ENCODE data around the gene CFAP46.

CFAP46 gene

GRCh38 chr10:132980426-132981172, 38.2 kb upstream of the CFAP46 start:
- ChIA-PET POLR2A (no interaction called here), CTCF (no interaction called here)
- no peak for DNase-seq (ENCODE audit: extremely low spot score)
- no peak for TF ChIP-seq ZNF384 (IDR thresholded peaks at IDR 0.05)
- no peak for TF ChIP-seq FOXK2 (IDR thresholded peaks at IDR 0.05)
- TF ChIP-seq LEF1 (IDR thresholded peaks at IDR 0.05; ENCODE audit: borderline replicate concordance), result no peak
- no peak for TF ChIP-seq NFRKB (IDR thresholded peaks at IDR 0.05)
- no peak for TF ChIP-seq L3MBTL2 (conservative IDR thresholded peaks at IDR 0.05)
- TF ChIP-seq ELF4 (IDR thresholded peaks at IDR 0.05), result no peak
- TF ChIP-seq HDGF (IDR thresholded peaks at IDR 0.05; ENCODE audit: borderline replicate concordance), result no peak
- TF ChIP-seq, protein P1, sequence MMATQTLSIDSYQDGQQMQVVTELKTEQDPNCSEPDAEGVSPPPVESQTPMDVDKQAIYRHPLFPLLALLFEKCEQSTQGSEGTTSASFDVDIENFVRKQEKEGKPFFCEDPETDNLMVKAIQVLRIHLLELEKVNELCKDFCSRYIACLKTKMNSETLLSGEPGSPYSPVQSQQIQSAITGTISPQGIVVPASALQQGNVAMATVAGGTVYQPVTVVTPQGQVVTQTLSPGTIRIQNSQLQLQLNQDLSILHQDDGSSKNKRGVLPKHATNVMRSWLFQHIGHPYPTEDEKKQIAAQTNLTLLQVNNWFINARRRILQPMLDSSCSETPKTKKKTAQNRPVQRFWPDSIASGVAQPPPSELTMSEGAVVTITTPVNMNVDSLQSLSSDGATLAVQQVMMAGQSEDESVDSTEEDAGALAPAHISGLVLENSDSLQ (IDR thresholded peaks at IDR 0.05), result no peak
- TF ChIP-seq FOXM1 (IDR thresholded peaks at IDR 0.05; ENCODE audit: borderline replicate concordance), result no peak
- TF ChIP-seq BHLHE40 (IDR thresholded peaks at IDR 0.05; ENCODE audit: borderline replicate concordance), result no peak
- no peak for TF ChIP-seq ARNT (IDR thresholded peaks at IDR 0.05)
- no peak for TF ChIP-seq CTBP1 (IDR thresholded peaks at IDR 0.05; ENCODE audit: borderline replicate concordance)

GRCh38 chr10:132979491-132980425, 37.4 kb upstream of the CFAP46 start:
- TF ChIP-seq ELF4 (IDR thresholded peaks at IDR 0.05) (no peak), FOXA1 (IDR thresholded peaks at IDR 0.05) (no peak), L3MBTL2 (conservative IDR thresholded peaks at IDR 0.05) (no peak), CTBP1 (IDR thresholded peaks at IDR 0.05; ENCODE audit: borderline replicate concordance) (no peak), FOXK2 (IDR thresholded peaks at IDR 0.05) (no peak), HDGF (IDR thresholded peaks at IDR 0.05; ENCODE audit: borderline replicate concordance) (no peak)
- DNase-seq (ENCODE audit: extremely low spot score), result no peak
- POLR2A ChIA-PET, result no interaction called here
- CTCF ChIA-PET, result no interaction called here

- CTCF ChIA-PET, result no interaction called here
- POLR2A ChIA-PET, result no interaction called here
- DNase-seq (ENCODE audit: extremely low spot score), result no peak
- TF ChIP-seq ELF4 (IDR thresholded peaks at IDR 0.05), result no peak
- TF ChIP-seq, protein P1 (IDR thresholded peaks at IDR 0.05), result no peak
- TF ChIP-seq ZNF384 (IDR thresholded peaks at IDR 0.05), result no peak
- no peak for TF ChIP-seq TARDBP (IDR thresholded peaks at IDR 0.05)
- no peak for TF ChIP-seq LEF1 (IDR thresholded peaks at IDR 0.05; ENCODE audit: borderline replicate concordance)
- TF ChIP-seq ARNT (IDR thresholded peaks at IDR 0.05), result no peak
- TF ChIP-seq SUZ12 (IDR thresholded peaks at IDR 0.05), result no peak
- no peak for TF ChIP-seq BHLHE40 (IDR thresholded peaks at IDR 0.05; ENCODE audit: borderline replicate concordance)
- TF ChIP-seq NFRKB (IDR thresholded peaks at IDR 0.05), result no peak
- no peak for TF ChIP-seq CTBP1 (IDR thresholded peaks at IDR 0.05; ENCODE audit: borderline replicate concordance)
- TF ChIP-seq HDGF (IDR thresholded peaks at IDR 0.05; ENCODE audit: borderline replicate concordance), result no peak
Observed at GRCh38 chr10:132978542-132978941, 36.2 kb upstream of the CFAP46 start.

DNA sequence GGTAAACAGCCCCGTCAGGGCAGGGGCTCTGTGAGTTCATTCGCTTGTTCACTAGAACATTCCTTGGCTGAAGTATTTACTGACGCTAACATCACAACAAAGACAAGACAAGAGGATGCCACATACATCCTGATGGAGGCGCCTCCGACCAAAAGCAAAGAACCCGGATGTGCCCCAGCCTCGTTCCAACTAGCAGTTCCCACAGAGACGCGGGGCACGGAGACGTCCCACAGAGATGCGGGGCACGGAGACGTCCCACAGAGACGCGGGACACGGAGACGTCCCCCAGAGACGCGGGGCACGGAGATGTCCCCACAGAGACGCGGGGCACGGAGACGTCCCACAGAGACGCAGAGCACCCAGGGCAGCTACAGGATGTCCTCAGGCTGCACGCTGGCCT, 35.4 kb upstream of the CFAP46 start:
- POLR2A ChIA-PET, result no interaction called here
- TF ChIP-seq ARNT (IDR thresholded peaks at IDR 0.05), result no peak
- no peak for TF ChIP-seq ZNF384 (IDR thresholded peaks at IDR 0.05)
- TF ChIP-seq FOXM1 (IDR thresholded peaks at IDR 0.05; ENCODE audit: borderline replicate concordance), result no peak
- no peak for TF ChIP-seq FOXA1 (IDR thresholded peaks at IDR 0.05)
- TF ChIP-seq HDGF (IDR thresholded peaks at IDR 0.05; ENCODE audit: borderline replicate concordance), result no peak
- no peak for TF ChIP-seq LEF1 (IDR thresholded peaks at IDR 0.05; ENCODE audit: borderline replicate concordance)
- TF ChIP-seq SP1 (IDR thresholded peaks at IDR 0.05), result no peak
- TF ChIP-seq, protein P1 (IDR thresholded peaks at IDR 0.05), result no peak
- TF ChIP-seq BHLHE40 (IDR thresholded peaks at IDR 0.05; ENCODE audit: borderline replicate concordance), result no peak
- no peak for TF ChIP-seq TARDBP (IDR thresholded peaks at IDR 0.05)
- TF ChIP-seq NFRKB (IDR thresholded peaks at IDR 0.05), result no peak
- TF ChIP-seq CTBP1 (IDR thresholded peaks at IDR 0.05; ENCODE audit: borderline replicate concordance), result no peak
- no peak for TF ChIP-seq L3MBTL2 (conservative IDR thresholded peaks at IDR 0.05)
- TF ChIP-seq SUZ12 (IDR thresholded peaks at IDR 0.05), result no peak
- no peak for TF ChIP-seq FOXK2 (IDR thresholded peaks at IDR 0.05)
- no peak for TF ChIP-seq ELF4 (IDR thresholded peaks at IDR 0.05)
- CTCF ChIA-PET, result no interaction called here
- no peak for DNase-seq (ENCODE audit: extremely low spot score)

DNA sequence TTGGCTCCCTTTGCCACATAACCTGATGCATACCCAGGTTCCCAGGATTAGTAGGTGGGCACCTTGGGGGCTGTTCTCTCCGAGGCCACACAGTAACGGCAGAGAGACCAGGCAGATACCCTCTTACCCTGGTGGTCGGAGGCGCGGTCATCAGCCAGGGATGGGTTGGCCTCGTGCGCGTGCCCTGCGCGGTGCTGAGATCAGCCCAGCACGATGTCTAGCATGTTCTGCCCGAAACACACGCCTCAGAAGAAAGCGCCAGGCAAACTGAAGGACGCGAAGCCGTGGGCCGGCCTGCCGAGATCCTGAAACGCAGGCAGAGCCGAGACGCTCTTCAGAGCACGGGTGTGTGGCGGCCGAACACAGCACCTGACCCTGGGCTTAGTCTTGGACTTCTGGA, 34.7 kb upstream of the CFAP46 start:
- CTCF ChIA-PET, result no interaction called here
- no peak for DNase-seq (ENCODE audit: extremely low spot score)
- TF ChIP-seq, protein P1 (IDR thresholded peaks at IDR 0.05), result no peak
- TF ChIP-seq LEF1 (IDR thresholded peaks at IDR 0.05; ENCODE audit: borderline replicate concordance), result no peak
- TF ChIP-seq SUZ12 (IDR thresholded peaks at IDR 0.05), result no peak
- TF ChIP-seq FOXA1 (IDR thresholded peaks at IDR 0.05), result no peak
- TF ChIP-seq FOXK2 (IDR thresholded peaks at IDR 0.05), result no peak
- TF ChIP-seq L3MBTL2 (conservative IDR thresholded peaks at IDR 0.05), result no peak
- no peak for TF ChIP-seq BHLHE40 (IDR thresholded peaks at IDR 0.05; ENCODE audit: borderline replicate concordance)
- no peak for TF ChIP-seq NFRKB (IDR thresholded peaks at IDR 0.05)
- TF ChIP-seq FOXM1 (IDR thresholded peaks at IDR 0.05; ENCODE audit: borderline replicate concordance), result no peak
- no peak for TF ChIP-seq CTBP1 (IDR thresholded peaks at IDR 0.05; ENCODE audit: borderline replicate concordance)
- no peak for TF ChIP-seq HDGF (IDR thresholded peaks at IDR 0.05; ENCODE audit: borderline replicate concordance)
- no peak for TF ChIP-seq ARNT (IDR thresholded peaks at IDR 0.05)
- no peak for TF ChIP-seq TARDBP (IDR thresholded peaks at IDR 0.05)
- no peak for TF ChIP-seq ZNF384 (IDR thresholded peaks at IDR 0.05)
- no peak for TF ChIP-seq ELF4 (IDR thresholded peaks at IDR 0.05)
- TF ChIP-seq SP1 (IDR thresholded peaks at IDR 0.05), result no peak
- POLR2A ChIA-PET, result no interaction called here
